NT2/D1 (cell line): ENCODE results near the gene CTAGE9.

Experiments used
- YY1 ChIP-seq: IDR thresholded peaks from 2 replicates; pipeline ENCODE4 v1.6.1; 2011; ENCODE audit not compliant: insufficient read length, insufficient read depth
- ZNF274 ChIP-seq: IDR thresholded peaks from 2 replicates; pipeline ENCODE4 v1.6.1; 2011; ENCODE audit warnings: mild to moderate bottlenecking, low read depth, low read length

GRCh38 chr6:131729550-131729949 is 18.7 kb upstream of the CTAGE9 start:
- TF ChIP-seq ZNF274: no peak
- TF ChIP-seq YY1: no peak
